ENCODE results near the gene PSEN1. TPM values are rescaled to one million over a fixed set of nuclear protein-coding genes. Genes with fewer than 3 reads are reported as not detected.

The PSEN1 gene
- total and polyA plus RNA-seq, 12 donors: 15.7 to 83.8 (median 51.2) TPM

DNA sequence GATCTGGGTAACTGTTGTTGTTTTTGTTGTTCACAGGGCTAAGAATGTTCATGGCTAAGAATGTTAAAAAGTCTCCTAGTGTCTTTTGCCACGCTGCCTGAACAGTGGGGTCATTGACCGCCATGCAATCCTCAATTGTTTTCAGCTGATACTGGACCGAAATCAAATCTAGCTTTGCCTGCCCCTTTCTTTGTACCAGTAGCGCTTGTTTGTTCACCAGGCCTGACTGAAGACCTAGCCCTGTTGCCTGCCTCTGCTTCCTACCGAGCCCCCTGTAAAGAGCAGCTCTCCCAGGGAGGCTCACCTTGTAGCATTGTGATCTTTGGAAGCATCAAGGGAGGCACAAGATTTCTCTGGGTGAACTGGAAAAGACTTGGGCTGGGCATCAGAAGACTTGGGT lies 6.7 kb downstream of the PSEN1 start:
- peaks cover 0 to 2% of the 10 kb centered on the region in 2 donors for H3K36me3 ChIP-seq (replicated peaks in 1 of 2)
- DNase-seq: peak in 1 of 7 donors; percentile 22
- no peak overlapping the region for H3K4me3 ChIP-seq
- H3K9me3 ChIP-seq (replicated peaks in 1 of 3): no peaks in the 10 kb centered on the region
- WGBS, 4 donors: 71 to 81% (median 79%) methylated on average over 5 of the region's 5 CpGs
- peak overlapping the region in 2 of 5 donors; percentile 18 to 38 for H3K27ac ChIP-seq
- TF ChIP-seq, protein P1, sequence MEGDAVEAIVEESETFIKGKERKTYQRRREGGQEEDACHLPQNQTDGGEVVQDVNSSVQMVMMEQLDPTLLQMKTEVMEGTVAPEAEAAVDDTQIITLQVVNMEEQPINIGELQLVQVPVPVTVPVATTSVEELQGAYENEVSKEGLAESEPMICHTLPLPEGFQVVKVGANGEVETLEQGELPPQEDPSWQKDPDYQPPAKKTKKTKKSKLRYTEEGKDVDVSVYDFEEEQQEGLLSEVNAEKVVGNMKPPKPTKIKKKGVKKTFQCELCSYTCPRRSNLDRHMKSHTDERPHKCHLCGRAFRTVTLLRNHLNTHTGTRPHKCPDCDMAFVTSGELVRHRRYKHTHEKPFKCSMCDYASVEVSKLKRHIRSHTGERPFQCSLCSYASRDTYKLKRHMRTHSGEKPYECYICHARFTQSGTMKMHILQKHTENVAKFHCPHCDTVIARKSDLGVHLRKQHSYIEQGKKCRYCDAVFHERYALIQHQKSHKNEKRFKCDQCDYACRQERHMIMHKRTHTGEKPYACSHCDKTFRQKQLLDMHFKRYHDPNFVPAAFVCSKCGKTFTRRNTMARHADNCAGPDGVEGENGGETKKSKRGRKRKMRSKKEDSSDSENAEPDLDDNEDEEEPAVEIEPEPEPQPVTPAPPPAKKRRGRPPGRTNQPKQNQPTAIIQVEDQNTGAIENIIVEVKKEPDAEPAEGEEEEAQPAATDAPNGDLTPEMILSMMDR (IDR thresholded peaks at IDR 0.05): no peak
- no peak for TF ChIP-seq POLR2A (IDR thresholded peaks at IDR 0.05)
- peaks cover 0 to 31% of the 10 kb centered on the region in 2 donors for H3K4me1 ChIP-seq (replicated peaks in 1 of 2)
- H3K27me3 ChIP-seq: no peaks in the 10 kb centered on the region
- intact Hi-C loops (cut with DNase I): no loop called here

DNA sequence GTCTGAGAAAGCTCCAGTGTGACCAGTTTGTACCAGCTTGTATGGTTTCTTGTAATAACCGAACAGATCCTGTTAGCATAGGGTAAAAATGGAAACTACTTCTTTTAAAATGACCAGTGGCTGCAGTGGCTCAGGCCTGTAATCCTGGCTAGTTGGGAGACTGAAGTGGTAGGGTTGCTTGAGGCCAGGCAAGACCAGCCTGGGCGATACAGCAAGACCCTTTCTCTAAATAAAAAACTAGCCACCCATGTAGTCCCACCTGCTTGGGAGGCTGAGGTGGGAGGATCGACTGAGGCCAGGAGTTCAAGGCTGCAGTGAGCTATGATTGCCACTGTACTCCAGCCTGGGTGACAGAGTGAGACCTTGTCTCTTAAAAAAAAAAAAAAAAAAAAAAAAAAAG lies 7.3 kb downstream of the PSEN1 start:
- H3K36me3 ChIP-seq (replicated peaks in 1 of 2): peaks cover 0 to 8% of the 10 kb centered on the region in 2 donors
- H3K9me3 ChIP-seq (replicated peaks in 1 of 3): no peaks in the 10 kb centered on the region
- H3K27me3 ChIP-seq: no peaks in the 10 kb centered on the region
- WGBS, 4 donors: 72 to 77% (median 75%) methylated on average over 3 of the region's 3 CpGs
- no peak for DNase-seq
- H3K4me3 ChIP-seq: no peak overlapping the region
- intact Hi-C loops (cut with DNase I): no loop called here
- peak overlapping the region in 2 of 5 donors; percentile 38 to 47 for H3K27ac ChIP-seq
- no peak for TF ChIP-seq POLR2A (IDR thresholded peaks at IDR 0.05)
- TF ChIP-seq, protein P1 (IDR thresholded peaks at IDR 0.05): no peak
- H3K4me1 ChIP-seq (replicated peaks in 1 of 2): peaks cover 0 to 31% of the 10 kb centered on the region in 2 donors

DNA sequence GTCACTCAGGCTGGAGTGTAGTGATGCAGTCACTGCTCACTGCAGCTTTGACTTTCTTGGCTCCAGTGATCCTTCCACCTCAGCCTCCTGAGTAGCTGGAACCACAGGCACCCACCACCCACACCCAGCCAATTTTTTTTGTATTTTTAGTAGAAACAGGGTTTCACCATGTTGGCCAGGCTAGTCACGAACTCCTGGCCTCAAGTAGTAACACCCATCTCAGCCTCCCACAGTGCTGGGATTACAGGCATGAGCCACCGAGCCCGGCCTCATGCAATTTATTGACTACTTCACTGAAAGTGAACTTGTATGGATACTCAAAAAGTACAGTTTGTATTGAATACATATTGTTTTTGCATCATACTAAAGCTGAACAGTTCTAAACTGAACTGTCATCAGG lies 9.1 kb downstream of the PSEN1 start:
- WGBS, 4 donors: 93 to 98% (median 97%) methylated on average over 3 of the region's 3 CpGs
- no peaks in the 10 kb centered on the region for H3K9me3 ChIP-seq (replicated peaks in 1 of 3)
- no peak for TF ChIP-seq POLR2A (IDR thresholded peaks at IDR 0.05)
- TF ChIP-seq, protein P1 (IDR thresholded peaks at IDR 0.05): no peak

DNA sequence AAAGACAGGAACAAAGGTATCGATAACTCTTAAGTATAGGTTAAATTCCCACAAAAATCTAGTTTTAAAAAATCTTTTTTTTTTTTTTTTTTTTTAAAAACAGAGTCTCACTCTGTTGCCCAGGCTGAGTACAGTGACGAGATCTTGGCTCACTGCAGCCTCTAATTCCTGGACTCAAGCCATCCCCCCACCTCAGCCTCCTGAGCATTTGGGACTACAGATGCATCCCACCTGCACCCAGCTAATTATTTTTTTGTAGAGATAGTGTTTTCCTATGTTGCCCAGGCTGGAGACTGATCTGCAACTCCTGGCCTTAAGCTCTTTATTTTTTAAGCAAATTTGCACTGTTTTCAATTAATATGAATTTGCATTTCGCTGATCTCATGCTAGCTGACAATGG lies 9.8 kb downstream of the PSEN1 start:
- peaks cover 0 to 24% of the 10 kb centered on the region in 2 donors for H3K4me1 ChIP-seq (replicated peaks in 1 of 2)

More for the DNA sequence above, 9.1 kb downstream of the PSEN1 start:
- H3K27me3 ChIP-seq: no peaks in the 10 kb centered on the region
- no peak overlapping the region for H3K27ac ChIP-seq
- intact Hi-C loops (cut with DNase I): no loop called here
- H3K4me1 ChIP-seq (replicated peaks in 1 of 2): peaks cover 0 to 31% of the 10 kb centered on the region in 2 donors
- H3K4me3 ChIP-seq: no peak overlapping the region
- H3K36me3 ChIP-seq (replicated peaks in 1 of 2): peaks cover 0 to 8% of the 10 kb centered on the region in 2 donors
- no peak for DNase-seq

More for the DNA sequence above, 9.8 kb downstream of the PSEN1 start:
- Histone ChIP-seq H3K27me3 (no peaks in the 10 kb centered on the region), H3K4me3 (no peak overlapping the region), H3K9me3 (replicated peaks in 1 of 3) (no peaks in the 10 kb centered on the region), H3K36me3 (replicated peaks in 1 of 2) (peaks cover 0 to 11% of the 10 kb centered on the region in 2 donors), H3K27ac (no peak overlapping the region)
- TF ChIP-seq, protein P1 (IDR thresholded peaks at IDR 0.05): no peak
- no peak for DNase-seq
- 79 to 89% (median 85%) methylated on average over 3 of the region's 3 CpGs for WGBS, 4 donors
- intact Hi-C loops (cut with DNase I): no loop called here
